ENCODE results near the gene EDIL3. TPM values are rescaled to one million over a fixed set of nuclear protein-coding genes. Genes with fewer than 3 reads are reported as not detected.

EDIL3 gene
- total RNA-seq, 1 experiment from 2014 or later, result 7.2 TPM

- no peaks in the 10 kb centered on the region for H4K20me1 ChIP-seq (ENCODE audit: insufficient read depth)
- H3K4me1 ChIP-seq (replicated peaks; ENCODE audit: insufficient read depth), result peaks cover 14% of the 10 kb centered on the region
- no peak overlapping the region for H3K4me3 ChIP-seq
- TF ChIP-seq CTCF (conservative IDR thresholded peaks at IDR 0.05), result no peak
- TF ChIP-seq EZH2 (IDR thresholded peaks at IDR 0.05; ENCODE audit: low read depth), result no peak
- no peaks in the 10 kb centered on the region for H3K27me3 ChIP-seq (ENCODE audit: insufficient read depth, low read depth)
- H3K36me3 ChIP-seq (ENCODE audit: low read depth), result no peaks in the 10 kb centered on the region
- no peak overlapping the region for H3K4me2 ChIP-seq
- H3K79me2 ChIP-seq (ENCODE audit: low read depth), result no peaks in the 10 kb centered on the region
- ChIA-PET POLR2A (ENCODE audit: unreplicated experiment) (interaction anchor here (0.6 kb wide), 1 partner anchor 199 kb away, joined by 3 read pairs; no protein-coding TSS in a partner anchor), CTCF (no interaction called here)
- H3K27ac ChIP-seq, result no peak overlapping the region
- BruUV-seq (replicated peaks), result no TSS peak
- H3K9me2 ChIP-seq (ENCODE audit: insufficient read depth), result no peaks in the 10 kb centered on the region
- intact Hi-C loops (cut with micrococcal nuclease; ENCODE audit: unreplicated experiment), result loop anchor here (5.0 kb wide), 1 partner anchor 147 kb away; no protein-coding TSS in a partner anchor
- H3K9me3 ChIP-seq (ENCODE audit: insufficient read depth, low read depth), result peaks cover 4% of the 10 kb centered on the region; the same call in 1 of the 2 replicates
- H3F3A ChIP-seq (ENCODE audit: insufficient read depth, low read depth), result peaks cover 12% of the 10 kb centered on the region; the same call in 1 of the 2 replicates
- DNase-seq, result no peak
- no peak overlapping the region for H2AFZ ChIP-seq
These were observed 94.5 kb downstream of the EDIL3 start for GRCh38 chr5:84290161-84290560.

- Histone ChIP-seq H4K20me1 (ENCODE audit: insufficient read depth) (no peaks in the 10 kb centered on the region), H3K4me3 (no peak overlapping the region), H3F3A (ENCODE audit: insufficient read depth, low read depth) (peaks cover 12% of the 10 kb centered on the region; the same call in 1 of the 2 replicates), H3K4me2 (peak overlapping the region; percentile 12; the same call in 1 of the 2 replicates), H3K27me3 (ENCODE audit: insufficient read depth, low read depth) (no peaks in the 10 kb centered on the region), H3K27ac (peak overlapping the region; percentile 6; the same call in 1 of the 2 replicates), H3K4me1 (replicated peaks; ENCODE audit: insufficient read depth) (peaks cover 14% of the 10 kb centered on the region), H3K79me2 (ENCODE audit: low read depth) (no peaks in the 10 kb centered on the region), H3K9me2 (ENCODE audit: insufficient read depth) (no peaks in the 10 kb centered on the region), H2AFZ (peak overlapping the region; percentile 61; the same call in 1 of the 2 replicates), H3K9me3 (ENCODE audit: insufficient read depth, low read depth) (peaks cover 4% of the 10 kb centered on the region; the same call in 1 of the 2 replicates), H3K36me3 (ENCODE audit: low read depth) (no peaks in the 10 kb centered on the region)
- intact Hi-C loops (cut with micrococcal nuclease; ENCODE audit: unreplicated experiment), result loop anchor here (5.0 kb wide), 1 partner anchor 94 kb away; the partner anchor contains the start of gene EDIL3
- CTCF ChIA-PET, result no interaction called here
- BruUV-seq (replicated peaks), result no TSS peak
- TF ChIP-seq EZH2 (IDR thresholded peaks at IDR 0.05; ENCODE audit: low read depth) (no peak), CTCF (conservative IDR thresholded peaks at IDR 0.05) (no peak)
- POLR2A ChIA-PET (ENCODE audit: unreplicated experiment), result no interaction called here
- peak; percentile 43 to 62 for DNase-seq
These were observed 96.7 kb downstream of the EDIL3 start for GRCh38 chr5:84287951-84288350.

- no peaks in the 10 kb centered on the region for H3K27me3 ChIP-seq (ENCODE audit: insufficient read depth, low read depth)
- H3K36me3 ChIP-seq (ENCODE audit: low read depth), result no peaks in the 10 kb centered on the region
- BruUV-seq (replicated peaks), result no TSS peak
- H3K4me2 ChIP-seq, result no peak overlapping the region
- POLR2A ChIA-PET (ENCODE audit: unreplicated experiment), result no interaction called here
- H3F3A ChIP-seq (ENCODE audit: insufficient read depth, low read depth), result peaks cover 12% of the 10 kb centered on the region; the same call in 1 of the 2 replicates
- CTCF ChIA-PET, result no interaction called here
- H4K20me1 ChIP-seq (ENCODE audit: insufficient read depth), result no peaks in the 10 kb centered on the region
- TF ChIP-seq EZH2 (IDR thresholded peaks at IDR 0.05; ENCODE audit: low read depth) (no peak), CTCF (conservative IDR thresholded peaks at IDR 0.05) (no peak)
- no peak overlapping the region for H2AFZ ChIP-seq
- intact Hi-C loops (cut with micrococcal nuclease; ENCODE audit: unreplicated experiment), result loop anchor here (5.0 kb wide), 1 partner anchor 96 kb away; the partner anchor contains the start of gene EDIL3
- DNase-seq, result no peak
- H3K79me2 ChIP-seq (ENCODE audit: low read depth), result no peaks in the 10 kb centered on the region
- H3K9me3 ChIP-seq (ENCODE audit: insufficient read depth, low read depth), result peaks cover 4% of the 10 kb centered on the region; the same call in 1 of the 2 replicates
- H3K4me1 ChIP-seq (replicated peaks; ENCODE audit: insufficient read depth), result peaks cover 14% of the 10 kb centered on the region
- H3K9me2 ChIP-seq (ENCODE audit: insufficient read depth), result no peaks in the 10 kb centered on the region
- H3K4me3 ChIP-seq, result no peak overlapping the region
- no peak overlapping the region for H3K27ac ChIP-seq
These were observed 98.0 kb downstream of the EDIL3 start for GRCh38 chr5:84286662-84287061.
